Right atrium auricular region (tissue), 2 donors: ENCODE data around the gene ATG5. TPM values are rescaled to one million over a fixed set of nuclear protein-coding genes. Genes with fewer than 3 reads are reported as not detected.

ENCODE experiments used
- DNase-seq: peaks from one replicate; pipeline ENCODE4 v3.0.0-alpha.2; 2019; ENCODE audit warnings: low spot score
- H3K27ac ChIP-seq, 2 donors: fragments of 200-600 bp; sonication (generic); 1 replicate in 1 of 2; 2 replicates in 1 of 2; pipeline ENCODE4 v1.5.1; 2016 to 2019
- H3K27me3 ChIP-seq, 2 donors: fragments of 200-600 bp; sonication (generic); one replicate each; pipeline versions ENCODE4 v1.5.1 to v1.6.0; 2017 to 2019
- H3K36me3 ChIP-seq: fragments of 200-600 bp; sonication (generic); one replicate; pipeline ENCODE4 v1.5.1; 2016
- H3K4me1 ChIP-seq, 2 donors: fragments of 200-600 bp; sonication (generic); one replicate each; pipeline versions ENCODE4 v1.5.1 to v1.6.0; 2017 to 2019
- H3K4me3 ChIP-seq, 2 donors: fragments of 200-600 bp; sonication (generic); 1 replicate in 1 of 2; 2 replicates in 1 of 2; pipeline ENCODE4 v1.5.1; 2017 to 2019; ENCODE audit warnings: mild to moderate bottlenecking in 1 of 2, moderate library complexity in 1 of 2
- H3K9me3 ChIP-seq, 2 donors: fragments of 200-600 bp; sonication (generic); one replicate each; pipeline ENCODE4 v1.5.1; 2019
- CTCF ChIP-seq, 2 donors: fragments of 200-600 bp; sonication (generic); IDR thresholded peaks; one replicate each; pipeline ENCODE4 v1.5.1; 2019; ENCODE audit warnings: antibody characterized with exemption in 2 of 2
- total RNA-seq, 2 donors: library from RNA; depleted of rRNA; stranded (reverse); fragments of >200 nt; gene quantifications; one replicate each; pipeline ENCODE4 v1.1.0, GENCODE V29; 2016

The ATG5 gene
- total RNA-seq, 2 donors from 2014 or later: 11.0 to 18.0 TPM

DNA sequence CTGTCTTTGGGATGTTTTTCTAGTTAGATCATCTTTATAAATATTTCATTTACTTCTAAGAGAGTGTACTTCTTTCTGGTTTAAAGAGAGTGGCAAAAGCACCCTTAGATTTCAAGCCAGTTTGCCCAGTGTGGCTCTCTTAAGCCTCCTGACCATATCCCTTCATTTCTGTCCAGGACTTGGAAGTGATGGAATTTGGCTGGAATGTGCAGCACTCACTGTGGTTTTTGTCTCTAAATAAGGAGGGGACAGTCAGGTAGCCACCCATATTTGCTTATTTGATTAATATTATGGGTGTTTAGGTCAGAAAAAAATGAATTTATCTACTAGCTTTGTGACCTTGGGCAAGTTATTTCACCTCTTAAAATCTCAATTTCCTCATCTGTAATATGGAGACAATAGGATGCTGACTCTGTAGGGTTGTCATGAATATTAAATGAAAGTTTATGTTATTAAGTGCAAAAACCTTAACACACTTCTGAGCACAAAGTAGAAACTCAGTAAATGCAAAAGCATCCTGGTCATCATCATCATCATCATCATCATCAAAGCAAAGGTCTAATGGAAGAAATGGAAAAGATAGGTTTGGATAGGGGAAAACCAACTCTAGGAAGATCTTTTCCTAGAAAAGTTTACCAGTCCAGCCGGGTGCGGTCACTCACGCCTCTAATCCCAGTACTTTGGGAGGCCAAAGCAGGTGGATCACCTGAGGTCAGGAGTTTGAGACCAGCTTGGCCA is 38.0 kb upstream of the ATG5 start:
- Histone ChIP-seq H3K4me3 (no peak overlapping the region), H3K4me1 (peaks cover 0 to 13% of the 10 kb centered on the region in 2 donors), H3K36me3 (no peaks in the 10 kb centered on the region), H3K9me3 (no peaks in the 10 kb centered on the region), H3K27me3 (peaks cover 0 to 16% of the 10 kb centered on the region in 2 donors), H3K27ac (no peak overlapping the region)
- TF ChIP-seq CTCF (IDR thresholded peaks at IDR 0.05): no peak
- no peak for DNase-seq

DNA sequence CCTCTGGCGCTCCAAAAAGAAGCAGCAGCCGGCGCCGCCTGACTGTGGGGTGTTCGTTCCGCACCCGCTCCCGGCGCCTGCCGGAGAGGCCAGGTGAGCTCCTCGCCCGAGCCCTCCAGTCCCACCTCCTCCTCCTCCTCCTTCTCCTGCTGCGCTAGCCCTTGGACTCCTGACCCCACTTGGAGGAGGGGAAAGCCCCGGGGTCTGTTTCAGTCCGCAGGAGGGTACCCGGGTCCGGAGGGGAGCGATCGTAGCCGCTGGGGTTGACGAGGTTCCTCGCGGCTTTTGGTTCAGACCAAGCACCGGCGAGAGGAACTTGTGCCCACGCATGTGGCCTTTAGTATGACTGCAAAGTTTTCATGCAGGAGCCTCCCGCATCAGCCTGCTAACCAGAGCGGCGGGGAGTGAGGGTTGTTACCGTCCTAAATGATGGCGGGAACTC is 35.5 kb upstream of the ATG5 start:
- Histone ChIP-seq H3K27ac (no peak overlapping the region), H3K4me1 (peaks cover 0 to 13% of the 10 kb centered on the region in 2 donors), H3K9me3 (no peaks in the 10 kb centered on the region), H3K4me3 (peak overlapping the region; percentile 7 to 43), H3K36me3 (no peaks in the 10 kb centered on the region), H3K27me3 (peaks cover 0 to 16% of the 10 kb centered on the region in 2 donors)
- TF ChIP-seq CTCF (IDR thresholded peaks at IDR 0.05): no peak
- DNase-seq: no peak

DNA sequence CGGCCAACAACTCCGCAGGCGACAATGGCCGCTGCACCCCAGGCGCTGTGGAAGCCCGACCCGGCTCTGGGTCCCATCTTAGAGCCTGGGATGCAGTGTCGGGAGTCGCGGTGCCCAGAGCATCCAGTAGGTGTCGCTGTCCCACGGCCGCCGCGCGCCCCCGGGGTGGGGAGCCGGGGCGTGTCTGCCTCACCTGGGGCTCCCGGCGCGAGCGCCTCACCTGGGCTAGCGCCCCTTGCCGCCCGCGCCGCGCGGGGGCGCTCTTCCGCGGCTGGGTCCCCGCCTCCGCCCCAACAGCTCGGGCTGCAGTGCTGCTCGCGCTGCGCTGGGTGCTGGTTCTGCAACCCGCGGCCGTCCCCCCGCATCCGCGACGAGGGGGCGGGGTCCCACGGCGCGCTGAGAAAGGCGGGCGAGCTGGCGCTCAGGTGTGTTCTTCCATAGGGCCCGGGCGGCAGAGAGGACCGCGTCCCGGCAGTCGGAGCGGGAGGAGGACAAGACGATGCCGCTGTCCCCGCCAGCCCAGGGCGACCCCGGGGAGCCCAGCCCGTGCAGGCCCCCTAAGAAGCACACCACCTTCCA is 34.9 kb upstream of the ATG5 start, which contains the start of gene CRYBG1:
TSS of gene CRYBG1 (plus strand) at position 308 of the 579 bp plus-strand sequence. CDS start at position 500, 192 bp downstream.
- Histone ChIP-seq H3K4me1 (peaks cover 0 to 13% of the 10 kb centered on the region in 2 donors), H3K27ac (no peak within 1 kb of the TSS), H3K4me3 (peak within 1 kb of the TSS; percentile 7 to 43), H3K27me3 (peaks cover 0 to 16% of the 10 kb centered on the region in 2 donors), H3K36me3 (no peaks in the 10 kb centered on the region), H3K9me3 (no peaks in the 10 kb centered on the region)
- peak; percentile 74 to 84 for TF ChIP-seq CTCF (IDR thresholded peaks at IDR 0.05)
- DNase-seq: no peak

GRCh38 chr6:106359959-106360409 is 34.4 kb upstream of the ATG5 start:
- no peak for DNase-seq
- peak overlapping the region in 1 of 2 donors; percentile 43 for H3K4me3 ChIP-seq
- H3K27ac ChIP-seq: no peak overlapping the region
- H3K4me1 ChIP-seq: peaks cover 0 to 13% of the 10 kb centered on the region in 2 donors
- H3K36me3 ChIP-seq: no peaks in the 10 kb centered on the region
- H3K27me3 ChIP-seq: peaks cover 0 to 16% of the 10 kb centered on the region in 2 donors
- no peaks in the 10 kb centered on the region for H3K9me3 ChIP-seq
- TF ChIP-seq CTCF (IDR thresholded peaks at IDR 0.05): no peak

DNA sequence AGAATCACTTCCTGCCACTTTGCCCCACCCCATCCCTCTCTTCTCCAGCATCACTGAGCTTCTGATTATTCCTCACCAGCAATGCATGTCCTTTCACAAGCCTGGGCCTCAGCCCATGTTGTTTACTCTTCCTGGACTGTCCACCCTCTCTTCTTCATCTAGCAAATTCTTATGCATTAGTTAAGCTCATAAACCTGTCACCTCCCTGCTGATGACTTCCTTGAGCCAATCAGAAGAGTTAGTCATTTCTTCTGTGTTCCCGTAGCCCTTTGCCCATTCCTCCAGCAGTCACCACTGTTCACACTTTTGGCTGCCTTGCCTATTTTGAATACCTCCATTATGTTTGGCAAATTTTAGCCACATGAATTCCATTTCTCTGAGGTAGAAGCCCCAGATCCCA is 30.8 kb upstream of the ATG5 start:
- peaks cover 0 to 16% of the 10 kb centered on the region in 2 donors for H3K27me3 ChIP-seq
- no peak overlapping the region for H3K27ac ChIP-seq
- peaks cover 0 to 5% of the 10 kb centered on the region in 2 donors for H3K9me3 ChIP-seq
- H3K4me1 ChIP-seq: peaks cover 0 to 13% of the 10 kb centered on the region in 2 donors
- no peak for TF ChIP-seq CTCF (IDR thresholded peaks at IDR 0.05)
- H3K4me3 ChIP-seq: no peak overlapping the region
- H3K36me3 ChIP-seq: no peaks in the 10 kb centered on the region
- DNase-seq: no peak
